Parathyroid adenoma (tissue), 2 donors: ENCODE data around the gene PCBD1.

ENCODE experiments used
- H2AFZ ChIP-seq: fragments of 300-600 bp; sonication (generic); one replicate; pipeline ENCODE4 v1.7.0; 2017; ENCODE audit warnings: antibody characterized with exemption, mild to moderate bottlenecking
- H3K27ac ChIP-seq: fragments of 300-600 bp; sonication (generic); one replicate; pipeline ENCODE4 v1.7.0; 2017
- H3K27me3 ChIP-seq: fragments of 300-600 bp; sonication (generic); one replicate; pipeline ENCODE4 v1.7.0; 2017; ENCODE audit warnings: low read length; ENCODE audit not compliant: control insufficient read depth, insufficient read depth
- H3K36me3 ChIP-seq: fragments of 300-600 bp; sonication (generic); one replicate; pipeline ENCODE4 v1.7.0; 2017; ENCODE audit warnings: low read length; ENCODE audit not compliant: control insufficient read depth, insufficient read depth
- H3K4me1 ChIP-seq: fragments of 300-600 bp; sonication (generic); one replicate; pipeline ENCODE4 v1.7.0; 2017; ENCODE audit warnings: control low read depth
- H3K4me2 ChIP-seq: fragments of 300-600 bp; sonication (generic); one replicate; pipeline ENCODE4 v1.7.0; 2017; ENCODE audit warnings: low read length
- H3K4me3 ChIP-seq: fragments of 300-600 bp; sonication (generic); one replicate; pipeline ENCODE4 v1.7.0; 2017; ENCODE audit warnings: low read depth, low read length
- H3K79me2 ChIP-seq: fragments of 300-600 bp; sonication (generic); one replicate; pipeline ENCODE4 v1.7.0; 2017; ENCODE audit warnings: control low read depth
- H3K9ac ChIP-seq: fragments of 300-600 bp; sonication (generic); one replicate; pipeline ENCODE4 v1.7.0; 2017; ENCODE audit warnings: mild to moderate bottlenecking
- H3K9me3 ChIP-seq: fragments of 300-600 bp; sonication (generic); one replicate; pipeline ENCODE4 v1.7.0; 2017; ENCODE audit warnings: low read length; ENCODE audit not compliant: control insufficient read depth
- TF ChIP-seq, protein P1 (sequence below): fragments of 300-600 bp; sonication (generic); IDR thresholded peaks from one replicate; pipeline ENCODE4 v1.7.0; 2017; ENCODE audit warnings: antibody characterized with exemption, mild to moderate bottlenecking
- donor health status: primary hyperparathyroidism.

Gene PCBD1

DNA sequence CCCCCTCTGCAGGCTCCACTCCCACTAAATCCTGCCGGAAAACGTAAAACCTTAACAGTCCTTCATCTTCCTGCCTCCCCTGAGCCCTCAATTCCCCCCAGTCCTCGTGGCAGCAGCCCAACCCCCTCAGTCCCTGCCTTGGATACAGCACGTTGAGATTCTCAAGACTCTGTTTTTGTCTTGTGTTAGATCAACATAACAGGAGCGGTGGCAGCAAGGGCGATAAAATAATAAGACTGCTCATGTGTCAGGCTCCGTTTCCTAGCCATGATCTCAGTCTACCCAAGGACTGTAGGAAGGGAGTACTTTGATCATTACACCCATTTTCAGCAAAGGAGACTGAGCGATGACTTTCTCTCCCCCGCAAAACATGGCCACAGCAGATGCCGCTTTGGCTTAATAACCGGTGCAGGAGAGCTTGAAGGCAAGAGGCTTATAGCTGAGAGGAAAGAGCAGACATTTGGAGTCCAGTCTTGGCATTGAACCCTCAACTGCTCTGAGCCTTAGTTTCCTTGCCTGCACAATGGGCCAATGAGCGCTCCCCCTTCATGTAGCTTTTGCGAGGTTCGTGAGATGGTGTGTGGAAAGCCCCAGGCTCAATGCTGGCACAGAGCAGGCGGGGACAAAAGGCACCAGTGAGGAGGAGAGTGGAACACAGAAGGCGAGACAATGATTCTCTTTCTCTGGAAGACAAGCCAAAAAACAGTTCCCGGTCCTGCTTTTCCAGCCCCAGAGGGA is 42.1 kb upstream of the PCBD1 start:
- Histone ChIP-seq H3K9me3 (no peaks in the 10 kb centered on the region), H3K4me2 (no peak overlapping the region), H2AFZ (no peak overlapping the region), H3K9ac (no peak overlapping the region), H3K79me2 (no peaks in the 10 kb centered on the region), H3K36me3 (no peaks in the 10 kb centered on the region), H3K4me1 (no peaks in the 10 kb centered on the region), H3K4me3 (no peak overlapping the region), H3K27me3 (no peaks in the 10 kb centered on the region), H3K27ac (no peak overlapping the region)
- TF ChIP-seq, protein P1, sequence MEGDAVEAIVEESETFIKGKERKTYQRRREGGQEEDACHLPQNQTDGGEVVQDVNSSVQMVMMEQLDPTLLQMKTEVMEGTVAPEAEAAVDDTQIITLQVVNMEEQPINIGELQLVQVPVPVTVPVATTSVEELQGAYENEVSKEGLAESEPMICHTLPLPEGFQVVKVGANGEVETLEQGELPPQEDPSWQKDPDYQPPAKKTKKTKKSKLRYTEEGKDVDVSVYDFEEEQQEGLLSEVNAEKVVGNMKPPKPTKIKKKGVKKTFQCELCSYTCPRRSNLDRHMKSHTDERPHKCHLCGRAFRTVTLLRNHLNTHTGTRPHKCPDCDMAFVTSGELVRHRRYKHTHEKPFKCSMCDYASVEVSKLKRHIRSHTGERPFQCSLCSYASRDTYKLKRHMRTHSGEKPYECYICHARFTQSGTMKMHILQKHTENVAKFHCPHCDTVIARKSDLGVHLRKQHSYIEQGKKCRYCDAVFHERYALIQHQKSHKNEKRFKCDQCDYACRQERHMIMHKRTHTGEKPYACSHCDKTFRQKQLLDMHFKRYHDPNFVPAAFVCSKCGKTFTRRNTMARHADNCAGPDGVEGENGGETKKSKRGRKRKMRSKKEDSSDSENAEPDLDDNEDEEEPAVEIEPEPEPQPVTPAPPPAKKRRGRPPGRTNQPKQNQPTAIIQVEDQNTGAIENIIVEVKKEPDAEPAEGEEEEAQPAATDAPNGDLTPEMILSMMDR = no peak

DNA sequence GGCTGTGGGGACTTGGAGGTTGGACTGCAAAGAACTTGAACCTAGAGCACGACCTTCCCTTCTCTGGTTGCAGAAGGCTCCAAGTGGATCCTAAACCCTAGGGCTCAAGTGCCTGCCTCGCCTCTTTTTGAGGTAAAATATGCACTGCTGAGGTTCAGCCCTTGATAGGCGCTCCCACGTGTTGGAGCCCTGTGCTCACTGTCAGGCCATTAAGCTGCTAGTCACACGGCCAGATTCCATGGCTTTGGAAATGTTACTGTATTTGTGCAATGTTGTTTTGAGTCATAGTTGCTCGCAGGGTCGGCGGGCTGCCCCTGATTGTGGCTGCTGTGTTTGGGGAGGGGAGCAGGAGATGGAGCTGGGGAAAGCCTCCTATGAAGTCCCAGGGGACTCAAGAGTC is 39.8 kb upstream of the PCBD1 start:
- Histone ChIP-seq H3K4me1 (no peaks in the 10 kb centered on the region), H3K36me3 (no peaks in the 10 kb centered on the region), H3K27ac (no peak overlapping the region), H3K9ac (no peak overlapping the region), H3K4me3 (no peak overlapping the region), H3K27me3 (no peaks in the 10 kb centered on the region), H2AFZ (no peak overlapping the region), H3K4me2 (no peak overlapping the region), H3K79me2 (no peaks in the 10 kb centered on the region), H3K9me3 (no peaks in the 10 kb centered on the region)
- TF ChIP-seq, protein P1 = no peak

DNA sequence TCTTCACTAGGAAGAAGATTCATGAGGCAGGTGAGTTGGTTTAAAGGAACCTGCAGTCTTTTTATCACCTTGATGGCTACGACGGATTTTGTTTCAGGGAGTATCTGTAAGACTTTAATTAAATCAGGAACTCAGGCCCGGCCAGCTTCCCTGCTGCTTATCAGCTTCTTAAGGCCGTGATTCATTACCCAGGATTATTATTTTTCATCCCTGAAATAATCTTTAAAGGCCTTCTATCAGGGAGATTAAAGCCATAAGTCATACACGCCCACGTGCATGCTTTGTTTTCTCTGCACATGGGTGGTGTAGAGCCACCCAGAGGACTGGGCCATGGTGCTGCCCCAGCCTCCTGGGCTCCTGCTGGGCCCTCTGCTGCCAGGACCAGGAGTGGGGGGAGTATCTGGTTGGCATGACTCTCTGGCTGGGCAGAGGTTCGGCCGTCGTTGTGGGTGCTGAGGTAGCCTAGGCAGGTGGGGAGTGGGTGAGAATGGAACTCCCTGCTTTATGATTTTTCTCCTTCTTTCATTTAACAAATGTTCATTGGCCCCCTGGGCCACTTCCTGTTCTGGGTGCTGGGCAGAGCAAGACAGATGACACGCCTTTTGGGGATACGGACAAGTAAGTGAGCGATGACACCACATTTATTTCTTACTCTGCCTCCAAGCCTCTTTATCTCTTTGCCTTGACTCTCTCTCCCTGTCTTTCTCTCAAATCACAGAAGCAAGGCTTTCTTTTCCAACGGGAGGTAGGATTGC is 39.0 kb upstream of the PCBD1 start:
- Histone ChIP-seq H3K27me3 (no peaks in the 10 kb centered on the region), H3K9me3 (no peaks in the 10 kb centered on the region), H3K27ac (no peak overlapping the region), H3K36me3 (no peaks in the 10 kb centered on the region), H3K4me1 (no peaks in the 10 kb centered on the region), H3K9ac (no peak overlapping the region), H3K4me3 (no peak overlapping the region), H2AFZ (no peak overlapping the region), H3K4me2 (no peak overlapping the region), H3K79me2 (no peaks in the 10 kb centered on the region)
- TF ChIP-seq, protein P1 = no peak

- Histone ChIP-seq H3K27me3 (no peaks in the 10 kb centered on the region), H3K79me2 (no peaks in the 10 kb centered on the region)
Measured at GRCh38 chr10:70926226-70927000, 38.0 kb upstream of the PCBD1 start.

More at GRCh38 chr10:70926226-70927000, 38.0 kb upstream of the PCBD1 start:
- no peak overlapping the region for H2AFZ ChIP-seq
- TF ChIP-seq, protein P1 = no peak
- H3K9me3 ChIP-seq = no peaks in the 10 kb centered on the region
- no peaks in the 10 kb centered on the region for H3K4me1 ChIP-seq
- no peaks in the 10 kb centered on the region for H3K36me3 ChIP-seq
- H3K27ac ChIP-seq = no peak overlapping the region
- no peak overlapping the region for H3K4me3 ChIP-seq
- no peak overlapping the region for H3K4me2 ChIP-seq
- H3K9ac ChIP-seq = no peak overlapping the region
